ENCODE results near the gene CDH4. TPM values are rescaled to one million over a fixed set of nuclear protein-coding genes. Genes with fewer than 3 reads are reported as not detected.

The CDH4 gene
- total RNA-seq, 1 donor from 2014 or later, result 8.9 TPM

DNA sequence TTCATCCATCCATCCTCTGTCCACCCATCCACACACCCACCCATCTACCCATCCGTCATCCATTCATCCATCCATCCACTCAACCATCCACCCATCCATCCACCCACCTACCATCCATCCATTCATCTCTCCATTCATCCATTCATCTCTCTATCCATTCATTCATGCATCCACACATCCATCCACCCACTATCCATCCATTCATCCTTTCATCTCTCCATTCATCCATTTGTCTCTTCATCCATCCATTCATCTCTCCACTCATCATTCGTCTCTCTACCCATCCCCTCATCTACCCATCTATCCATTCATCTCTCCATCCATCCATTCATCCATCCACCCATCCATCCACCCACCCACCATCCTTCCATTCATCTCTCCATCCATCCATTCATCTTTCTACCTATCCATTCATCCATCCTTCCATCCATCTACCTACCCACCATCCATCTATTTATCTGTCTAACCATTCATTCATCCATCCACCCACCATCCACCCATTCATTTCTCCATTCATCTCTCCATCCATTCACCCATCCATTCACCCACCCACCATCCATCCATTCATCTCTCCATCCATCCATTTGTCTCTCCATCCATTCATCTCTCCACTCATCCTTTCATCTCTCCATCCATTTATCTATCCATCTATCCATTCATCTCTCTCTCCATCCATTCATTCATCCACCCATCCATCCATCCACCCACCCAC is 538.2 kb downstream of the CDH4 start:
- Mint-ChIP-seq H3K4me1 (peaks cover 15% of the 10 kb centered on the region), H3K27me3 (ENCODE audit: low read depth) (no peaks in the 10 kb centered on the region), H3K27ac (ENCODE audit: unreplicated experiment) (no peak overlapping the region), H3K4me3 (no peak overlapping the region), H3K36me3 (ENCODE audit: low read depth) (no peaks in the 10 kb centered on the region), H3K9me3 (peaks cover 17% of the 10 kb centered on the region)
- no peak for TF ChIP-seq CTCF (conservative IDR thresholded peaks at IDR 0.05)
- DNase-seq (ENCODE audit: low read depth, low spot score), result no peak

DNA sequence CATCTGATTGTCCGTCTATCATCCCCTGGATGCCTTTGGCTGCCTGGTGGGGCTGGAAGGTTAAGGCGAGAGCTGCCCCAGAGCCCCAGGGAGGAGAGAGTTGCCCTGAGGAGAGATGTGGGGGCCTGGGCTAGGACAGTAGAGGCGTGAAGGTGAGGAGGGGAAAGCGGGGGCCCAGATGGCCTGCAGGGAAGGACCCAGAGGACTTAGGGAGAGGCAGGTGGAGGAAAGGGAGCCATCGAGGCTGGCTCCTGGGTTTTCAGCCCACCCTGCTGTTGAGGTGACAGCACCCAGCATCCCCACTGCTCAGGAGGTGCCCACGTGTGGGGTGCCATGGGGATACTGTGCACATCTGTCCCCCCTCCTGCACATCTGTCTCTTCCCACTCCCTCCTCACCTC is 539.9 kb downstream of the CDH4 start:
- no peak for TF ChIP-seq CTCF (conservative IDR thresholded peaks at IDR 0.05)
- DNase-seq (ENCODE audit: low read depth, low spot score), result no peak
- H3K4me1 Mint-ChIP-seq, result peaks cover 8% of the 10 kb centered on the region
- H3K27ac Mint-ChIP-seq (ENCODE audit: unreplicated experiment), result no peak overlapping the region
- peaks cover 17% of the 10 kb centered on the region for H3K9me3 Mint-ChIP-seq
- H3K27me3 Mint-ChIP-seq (ENCODE audit: low read depth), result no peaks in the 10 kb centered on the region
- H3K36me3 Mint-ChIP-seq (ENCODE audit: low read depth), result no peaks in the 10 kb centered on the region
- H3K4me3 Mint-ChIP-seq, result no peak overlapping the region

DNA sequence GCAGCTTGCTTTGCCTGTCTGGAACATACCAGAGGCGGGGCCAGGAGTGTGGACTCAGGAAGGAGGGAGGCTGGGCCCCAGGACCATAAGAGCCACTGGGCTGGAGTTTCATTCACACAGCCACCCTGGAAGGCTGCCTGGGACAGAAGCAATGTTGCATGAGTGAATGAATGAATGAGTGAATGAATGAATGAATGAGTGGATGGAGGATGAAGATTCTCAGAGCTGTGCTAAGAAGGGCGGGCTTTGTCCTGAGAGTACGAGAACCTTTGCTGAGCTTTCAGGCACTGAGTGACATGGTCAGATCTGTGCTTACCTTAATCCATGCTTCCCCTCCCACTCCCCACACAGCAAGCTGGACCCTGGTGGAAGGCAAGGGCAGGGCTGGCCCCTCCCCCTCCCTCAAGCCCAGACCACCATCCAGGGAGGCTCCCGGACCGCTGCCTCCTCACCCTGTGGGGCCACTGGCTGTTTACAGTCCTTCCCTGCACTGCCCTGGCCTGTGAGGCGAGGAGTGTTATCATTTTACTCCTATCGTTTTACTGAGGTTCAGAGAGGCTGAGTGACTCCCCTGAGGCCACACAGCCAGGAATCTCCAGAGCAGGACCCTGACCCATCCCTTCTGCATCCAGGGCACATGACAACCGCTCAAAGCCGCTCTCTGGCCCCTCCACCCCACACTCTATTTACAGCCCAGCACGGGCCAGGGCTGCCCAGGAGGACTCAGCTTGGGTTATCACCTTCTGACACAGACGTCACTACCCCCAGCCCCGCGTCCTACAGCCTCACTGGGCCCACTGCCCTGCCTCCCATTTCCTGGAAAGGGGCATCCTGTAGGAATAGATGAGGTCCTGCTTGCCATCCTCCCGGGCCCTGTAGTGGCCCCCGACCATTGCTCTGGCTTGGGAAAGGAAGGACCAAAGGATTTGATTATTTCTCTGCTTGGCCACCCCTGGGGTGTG is 543.9 kb downstream of the CDH4 start:
- Mint-ChIP-seq H3K9me3 (peaks cover 6% of the 10 kb centered on the region), H3K36me3 (ENCODE audit: low read depth) (no peaks in the 10 kb centered on the region), H3K27ac (ENCODE audit: unreplicated experiment) (no peak overlapping the region), H3K27me3 (ENCODE audit: low read depth) (no peaks in the 10 kb centered on the region), H3K4me1 (no peaks in the 10 kb centered on the region), H3K4me3 (no peak overlapping the region)
- no peak for DNase-seq (ENCODE audit: low read depth, low spot score)
- TF ChIP-seq CTCF (conservative IDR thresholded peaks at IDR 0.05), result no peak

- peaks cover 2% of the 10 kb centered on the region for H3K4me1 Mint-ChIP-seq
- DNase-seq (ENCODE audit: low read depth, low spot score), result no peak
Observed at GRCh38 chr20:61796738-61797137, 544.7 kb downstream of the CDH4 start.

DNA sequence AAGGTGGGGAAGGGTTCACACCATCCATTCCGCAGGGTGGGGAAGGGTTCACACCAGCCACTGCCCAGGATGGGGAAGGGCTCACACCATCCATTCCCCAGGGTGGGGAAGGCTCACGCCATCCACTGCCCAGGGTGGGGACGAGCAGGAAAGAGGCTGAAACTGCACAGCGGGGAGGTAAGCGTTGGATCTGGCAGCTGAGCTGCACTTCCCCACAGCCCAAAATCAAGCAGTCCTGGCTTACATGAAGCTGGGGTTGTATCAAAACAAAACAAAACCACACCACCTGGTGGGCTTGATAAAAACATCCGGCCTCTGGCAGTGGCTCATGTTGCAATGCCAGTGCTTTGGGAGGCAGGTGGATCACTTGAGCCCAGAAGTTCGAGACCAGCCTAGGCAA is 545.1 kb downstream of the CDH4 start:
- H3K27me3 Mint-ChIP-seq (ENCODE audit: low read depth), result no peaks in the 10 kb centered on the region
- DNase-seq (ENCODE audit: low read depth, low spot score), result no peak
- peaks cover 3% of the 10 kb centered on the region for H3K9me3 Mint-ChIP-seq
- H3K27ac Mint-ChIP-seq (ENCODE audit: unreplicated experiment), result no peak overlapping the region
- H3K4me3 Mint-ChIP-seq, result no peak overlapping the region
- H3K4me1 Mint-ChIP-seq, result peaks cover 3% of the 10 kb centered on the region
- no peak for TF ChIP-seq CTCF (conservative IDR thresholded peaks at IDR 0.05)
- H3K36me3 Mint-ChIP-seq (ENCODE audit: low read depth), result no peaks in the 10 kb centered on the region

More at GRCh38 chr20:61796738-61797137, 544.7 kb downstream of the CDH4 start:
- H3K36me3 Mint-ChIP-seq (ENCODE audit: low read depth), result no peaks in the 10 kb centered on the region
- no peak overlapping the region for H3K27ac Mint-ChIP-seq (ENCODE audit: unreplicated experiment)
- H3K27me3 Mint-ChIP-seq (ENCODE audit: low read depth), result no peaks in the 10 kb centered on the region
- H3K4me3 Mint-ChIP-seq, result no peak overlapping the region
- no peak for TF ChIP-seq CTCF (conservative IDR thresholded peaks at IDR 0.05)
- peaks cover 3% of the 10 kb centered on the region for H3K9me3 Mint-ChIP-seq

Measured in neural crest cell (in vitro differentiated cells).